HepG2 (cell line): ENCODE measurements around the gene PLEKHH3. TPM values are rescaled to one million over a fixed set of nuclear protein-coding genes. Genes with fewer than 3 reads are reported as not detected.
A peak's percentile ranks its signal among the peaks of the same experiment; 100 is the strongest.

Experiments
- ARID2 ChIP-seq: sonication (generic); formaldehyde crosslinking; IDR thresholded peaks from 2 replicates; pipeline ENCODE4 v1.8.1; 2022; ENCODE audit warnings: mild to moderate bottlenecking, missing genetic modification reagents, borderline replicate concordance
- DMAP1 ChIP-seq: IDR thresholded peaks from 2 replicates; pipeline ENCODE4 v1.6.1; 2016
- MBD4 ChIP-seq: IDR thresholded peaks from 2 replicates; pipeline ENCODE4 v1.6.1; 2012; ENCODE audit warnings: low read length, inconsistent platforms, borderline replicate concordance
- MXD1 ChIP-seq: sonication (generic); formaldehyde crosslinking; IDR thresholded peaks from 2 replicates; pipeline ENCODE4 v1.4.0; 2020; ENCODE audit warnings: mild to moderate bottlenecking, missing genetic modification reagents
- MXD3 ChIP-seq: IDR thresholded peaks from 2 replicates; pipeline ENCODE4 v1.6.1; 2016; ENCODE audit warnings: mild to moderate bottlenecking, missing biosample characterization, missing genetic modification reagents
- NFIC ChIP-seq: IDR thresholded peaks from 2 replicates; pipeline ENCODE4 v1.6.1; 2012; ENCODE audit warnings: mild to moderate bottlenecking, low read length, inconsistent platforms
- NFRKB ChIP-seq: fragments of 450-650 bp; IDR thresholded peaks from 2 replicates; pipeline ENCODE4 v1.6.1; 2017
- RBFOX2 ChIP-seq: fragments of 200-400 bp; formaldehyde crosslinking; IDR thresholded peaks from 2 replicates; pipeline ENCODE4 v1.6.1; 2017; ENCODE audit warnings: low read depth, mild to moderate bottlenecking, low read length
- SALL1 ChIP-seq: sonication (generic); formaldehyde crosslinking; IDR thresholded peaks from 2 replicates; pipeline ENCODE4 v1.8.0; 2022; ENCODE audit warnings: mild to moderate bottlenecking, missing genetic modification reagents
- SPEN ChIP-seq: sonication (generic); formaldehyde crosslinking; IDR thresholded peaks from 2 replicates; pipeline ENCODE4 v1.5.1; 2020; ENCODE audit warnings: low read depth, mild to moderate bottlenecking, missing genetic modification reagents
- SRY ChIP-seq: sonication (generic); formaldehyde crosslinking; IDR thresholded peaks from 2 replicates; pipeline ENCODE4 v1.8.0; 2022; ENCODE audit warnings: mild to moderate bottlenecking, missing genetic modification reagents
- TFAP4 ChIP-seq: sonication (generic); IDR thresholded peaks from 2 replicates; pipeline ENCODE4 v1.6.1; 2016; ENCODE audit warnings: low read depth, borderline replicate concordance
- U2AF1 ChIP-seq: fragments of 200-400 bp; formaldehyde crosslinking; optimal IDR thresholded peaks from 2 replicates; pipeline ENCODE3; 2017; ENCODE audit warnings: mild to moderate bottlenecking, low read depth, low read length
- USF2 ChIP-seq, 2 experiments: sonication (generic) in 1 of 2; formaldehyde crosslinking in 1 of 2; IDR thresholded peaks; 2 replicates each; pipeline versions ENCODE4 v1.5.1 to v1.6.1; 2011 to 2020; ENCODE audit warnings: borderline replicate concordance in 1 of 2, low read depth in 1 of 2, low read length in 1 of 2, mild to moderate bottlenecking in 1 of 2, missing genetic modification reagents in 1 of 2, moderate library complexity in 1 of 2
- YY1 ChIP-seq: IDR thresholded peaks from 2 replicates; pipeline ENCODE4 v1.6.1; 2011; ENCODE audit warnings: low read length, low read depth, moderate library complexity, mild to moderate bottlenecking; ENCODE audit not compliant: insufficient read depth, insufficient replicate concordance
- ZBTB1 ChIP-seq: sonication (generic); formaldehyde crosslinking; IDR thresholded peaks from 2 replicates; pipeline ENCODE4 v1.4.0; 2020; ENCODE audit warnings: missing genetic modification reagents, borderline replicate concordance
- ZBTB10 ChIP-seq: sonication (generic); formaldehyde crosslinking; IDR thresholded peaks from 2 replicates; pipeline ENCODE4 v1.4.0; 2020; ENCODE audit warnings: missing genetic modification reagents, borderline replicate concordance
- ZNF143 ChIP-seq: sonication (generic); formaldehyde crosslinking; IDR thresholded peaks from 2 replicates; pipeline ENCODE4 v1.4.0; 2020; ENCODE audit warnings: missing genetic modification reagents
- ZNF337 ChIP-seq: sonication (generic); formaldehyde crosslinking; IDR thresholded peaks from 2 replicates; pipeline ENCODE4 v1.5.1; 2020; ENCODE audit warnings: missing genetic modification reagents, low read depth, mild to moderate bottlenecking, borderline replicate concordance
- ZNF34 ChIP-seq: sonication (generic); formaldehyde crosslinking; IDR thresholded peaks from 2 replicates; pipeline ENCODE4 v1.4.0; 2020; ENCODE audit warnings: mild to moderate bottlenecking, missing genetic modification reagents, borderline replicate concordance
- ZNF484 ChIP-seq: sonication (generic); formaldehyde crosslinking; IDR thresholded peaks from 2 replicates; pipeline ENCODE4 v1.5.1; 2020; ENCODE audit warnings: mild to moderate bottlenecking, low read depth, missing genetic modification reagents, borderline replicate concordance
- ZNF691 ChIP-seq: sonication (generic); formaldehyde crosslinking; IDR thresholded peaks from 2 replicates; pipeline ENCODE4 v1.4.0; 2020; ENCODE audit warnings: missing genetic modification reagents, low read depth, mild to moderate bottlenecking, borderline replicate concordance
- polyA plus RNA-seq, 8 experiments: library from polyadenylated mRNA; depleted of rRNA in 3 of 8; stranded (reverse) in 7 of 8; unstranded in 1 of 8; fragments of >200 nt; fragmentation: Illumina TruSeq in 4 of 8; extraction: Trizol in 4 of 8; gene quantifications; 2 replicates each; pipeline versions ENCODE4 v1.2.1 to v1.2.3, GENCODE V29; 2011 to 2016; ENCODE audit warnings: low read depth in 4 of 8, missing spikeins in 1 of 8, mixed read lengths in 1 of 8; ENCODE audit not compliant: insufficient read depth in 1 of 8
- total RNA-seq, 5 experiments: library from RNA; depleted of rRNA; stranded (reverse); fragments of >200 nt; fragmentation: Illumina TruSeq; extraction: Trizol; gene quantifications; 2 replicates each; pipeline ENCODE4 v1.2.3, GENCODE V29; 2016; ENCODE audit warnings: low read depth in 1 of 5

PLEKHH3 gene
- total and polyA plus RNA-seq, 2 of the 13 experiments (the other 11 are each of a cell fraction or from before 2014, with no cell fraction given): 6.0 to 19.9 TPM

GRCh38 chr17:42681976-42682721 is 5.4 kb upstream of the PLEKHH3 start, which contains the start of gene CNTNAP1 (continued):
- TF ChIP-seq USF2 (IDR thresholded peaks at IDR 0.05; ENCODE audit: low read depth, low read length): no peak
- TF ChIP-seq USF2 (CRISPR knock-in tag; IDR thresholded peaks at IDR 0.05; ENCODE audit: borderline replicate concordance): no peak
- TF ChIP-seq MXD3 (CRISPR knock-in tag): peak; percentile 84; the same call in 1 of the 2 replicates
- no peak for TF ChIP-seq ZNF337 (CRISPR knock-in tag)
- TF ChIP-seq SPEN: no peak
- no peak for TF ChIP-seq ZNF484 (CRISPR knock-in tag)
- no peak for TF ChIP-seq SRY (CRISPR knock-in tag)
- no peak for TF ChIP-seq ZNF34
- peak; percentile 58; the same call in 1 of the 2 replicates for TF ChIP-seq DMAP1
- no peak for TF ChIP-seq MXD1 (CRISPR knock-in tag)
- no peak for TF ChIP-seq YY1
- no peak for TF ChIP-seq TFAP4
- TF ChIP-seq RBFOX2: no peak
- TF ChIP-seq ZBTB10 (CRISPR knock-in tag): no peak
- peak; percentile 44 for TF ChIP-seq SALL1 (CRISPR knock-in tag)
- TF ChIP-seq U2AF1: no peak
- TF ChIP-seq ZNF691: no peak
- TF ChIP-seq ZNF143 (CRISPR knock-in tag): no peak
- TF ChIP-seq NFRKB: no peak
- no peak for TF ChIP-seq ZBTB1 (CRISPR knock-in tag)
- no peak for TF ChIP-seq NFIC
- TF ChIP-seq ARID2 (CRISPR knock-in tag): 0 out of 2 replicates have a peak, but pooled peaks have one; percentile 78
- no peak for TF ChIP-seq MBD4
